ENCODE data around the gene KLHL15.
A peak's percentile ranks its signal among the peaks of the same experiment; 100 is the strongest.
"Not testable (repeated sequence)": the region's sequence is repeated elsewhere in the genome, so short reads cannot be mapped to it uniquely, and the experiment has no call there.

KLHL15 gene

GRCh38 chrX:24027086-24027485 is at the start of gene KLHL15:
KLHL15 (minus strand) TSS chrX:24027186; CDS start chrX:24006693, 20,493 bp downstream.
- Mint-ChIP-seq H3K9me3 (no peaks in the 10 kb centered on the region), H3K27me3 (no peaks in the 10 kb centered on the region), H3K4me1 (peaks cover 6% of the 10 kb centered on the region), H3K4me3 (peak within 1 kb of the TSS; percentile 78), H3K27ac (ENCODE audit: low read depth) (peak within 1 kb of the TSS; percentile 59), H3K36me3 (ENCODE audit: insufficient read depth) (peaks cover 13% of the 10 kb centered on the region)
- ATAC-seq (replicated peaks; ENCODE audit: extremely low read depth, poor library complexity, severe bottlenecking) = no peak
- DNase-seq (ENCODE audit: low spot score in 2 of 2) = no peak

GRCh38 chrX:24069877-24070276 is 42.9 kb upstream of the KLHL15 start:
- Mint-ChIP-seq H3K36me3 (ENCODE audit: insufficient read depth) (peaks cover 79% of the 10 kb centered on the region), H3K27ac (ENCODE audit: low read depth) (no peak overlapping the region), H3K4me1 (no peaks in the 10 kb centered on the region), H3K27me3 (no peaks in the 10 kb centered on the region), H3K4me3 (no peak overlapping the region), H3K9me3 (no peaks in the 10 kb centered on the region)
- DNase-seq (ENCODE audit: low spot score in 2 of 2) (no peak), ATAC-seq (replicated peaks; ENCODE audit: extremely low read depth, poor library complexity, severe bottlenecking) (no peak)

DNA sequence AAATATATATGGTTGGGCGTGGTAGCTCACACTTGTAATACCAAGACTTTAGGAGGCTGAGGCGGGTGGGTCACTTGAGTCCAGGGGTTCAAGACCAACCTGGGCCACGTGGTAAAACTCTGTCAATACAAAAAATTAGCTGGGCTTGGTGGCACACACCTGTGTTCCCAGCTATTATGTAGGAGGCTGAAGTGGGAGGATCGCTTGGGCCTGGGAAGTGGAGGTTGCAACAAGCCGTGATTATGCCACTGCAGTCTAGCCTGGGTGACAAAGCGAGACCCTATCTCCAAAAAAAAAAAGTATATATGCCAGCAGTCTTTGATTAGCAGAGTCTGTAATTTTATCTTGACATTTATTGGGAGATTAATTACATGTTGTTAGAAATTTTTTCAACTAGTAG is 36.5 kb upstream of the KLHL15 start:
- Mint-ChIP-seq H3K27ac (ENCODE audit: low read depth) (no peak overlapping the region), H3K27me3 (no peaks in the 10 kb centered on the region), H3K4me3 (no peak overlapping the region), H3K4me1 (no peaks in the 10 kb centered on the region), H3K36me3 (ENCODE audit: insufficient read depth) (peaks cover 69% of the 10 kb centered on the region), H3K9me3 (no peaks in the 10 kb centered on the region)
- DNase-seq (ENCODE audit: low spot score in 2 of 2) (no peak), ATAC-seq (replicated peaks; ENCODE audit: extremely low read depth, poor library complexity, severe bottlenecking) (no peak)

- H3K27ac Mint-ChIP-seq (ENCODE audit: low read depth) = peak overlapping the region; percentile 97
- H3K4me1 Mint-ChIP-seq = no peaks in the 10 kb centered on the region
- H3K36me3 Mint-ChIP-seq (ENCODE audit: insufficient read depth) = peaks cover 34% of the 10 kb centered on the region
- DNase-seq (ENCODE audit: low spot score in 2 of 2) = no peak
- no peaks in the 10 kb centered on the region for H3K9me3 Mint-ChIP-seq
- H3K4me3 Mint-ChIP-seq = no peak overlapping the region
- H3K27me3 Mint-ChIP-seq = no peaks in the 10 kb centered on the region
- ATAC-seq (replicated peaks; ENCODE audit: extremely low read depth, poor library complexity, severe bottlenecking) = no peak
Observed at GRCh38 chrX:24055043-24055356, 28.0 kb upstream of the KLHL15 start.

DNA sequence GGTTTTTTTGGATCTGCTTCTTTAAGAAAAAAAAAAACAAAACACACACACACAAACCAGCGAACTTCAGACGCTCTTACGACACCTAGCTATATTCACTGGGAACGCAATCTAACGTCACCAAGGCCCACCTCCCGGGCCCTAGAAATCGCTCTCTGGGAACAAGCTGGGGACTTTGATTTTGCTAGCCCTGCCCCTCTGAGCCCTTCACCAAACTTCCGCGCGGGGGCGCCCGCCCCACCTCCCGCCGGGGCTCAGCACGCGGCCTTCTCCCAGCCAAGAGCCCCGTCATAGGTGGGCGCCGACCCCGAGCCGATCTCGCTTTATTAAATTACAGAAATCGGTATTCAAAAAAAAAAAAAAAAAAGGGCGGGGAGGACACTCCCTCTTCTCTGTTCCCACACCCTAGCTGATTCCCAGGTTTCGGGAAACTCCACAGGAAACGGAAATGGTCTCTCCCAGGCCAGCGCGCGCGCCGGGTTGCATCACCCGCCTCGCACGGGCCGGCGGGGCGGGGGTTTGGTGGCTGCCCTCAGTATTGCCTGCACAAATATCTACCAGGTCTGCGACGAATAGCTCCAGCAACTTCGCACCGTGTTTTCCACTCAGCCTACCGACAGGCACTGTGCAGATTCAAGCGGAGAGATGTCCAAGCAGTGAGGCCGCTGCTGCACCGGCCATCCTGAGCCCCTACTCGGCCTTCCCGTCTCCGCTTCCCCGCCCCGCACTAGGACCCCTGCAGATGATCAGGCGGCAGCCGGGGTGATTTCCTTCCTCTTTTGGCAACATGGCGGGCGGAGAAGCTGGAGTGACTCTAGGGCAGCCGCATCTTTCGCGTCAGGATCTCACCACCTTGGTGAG is 27.4 kb upstream of the KLHL15 start, which contains the start of gene EIF2S3:
EIF2S3 (plus strand) TSS at position 775 of the 861 bp plus-strand sequence; CDS start at position 788, 13 bp downstream.
- peak within 1 kb of the TSS; percentile 97 for H3K27ac Mint-ChIP-seq (ENCODE audit: low read depth)
- H3K27me3 Mint-ChIP-seq = no peaks in the 10 kb centered on the region

DNA sequence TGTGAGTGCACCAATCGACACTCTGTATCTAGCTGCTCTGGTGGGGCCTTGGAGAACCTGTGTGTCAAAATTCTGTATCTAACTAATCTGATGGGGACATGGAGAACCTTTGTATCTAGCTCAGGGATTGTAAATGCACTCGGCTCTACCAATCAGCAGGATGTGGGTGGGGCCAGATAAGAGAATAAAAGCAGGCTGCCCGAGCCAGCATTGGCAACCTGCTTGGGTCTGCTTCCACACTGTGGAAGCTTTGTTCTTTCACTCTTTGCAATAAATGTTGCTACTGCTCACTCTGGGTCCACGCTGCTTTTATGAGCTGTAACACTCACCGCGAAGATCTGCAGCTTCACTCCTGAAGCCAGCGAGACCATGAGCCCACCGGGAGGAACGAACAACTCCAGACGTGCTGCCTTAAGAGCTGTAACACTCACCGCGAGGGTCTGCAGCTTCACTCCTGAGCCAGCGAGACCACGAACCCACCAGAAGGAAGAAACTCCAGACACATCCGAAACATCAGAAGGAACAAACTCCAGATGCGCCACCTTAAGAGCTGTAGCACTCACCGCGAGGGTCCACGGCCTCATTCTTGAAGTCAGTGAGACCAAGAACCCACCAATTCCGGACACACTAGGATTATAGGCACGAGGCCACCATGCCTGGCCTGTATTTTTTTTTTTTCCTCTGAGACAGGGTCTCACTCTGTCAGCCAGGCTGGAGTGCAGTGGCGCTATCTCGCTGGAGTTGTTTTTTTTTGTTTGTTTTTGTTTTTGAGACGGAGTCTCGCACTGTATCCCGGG is 23.7 kb upstream of the KLHL15 start:
- H3K4me3 Mint-ChIP-seq; H3K9me3 Mint-ChIP-seq; H3K27ac Mint-ChIP-seq (ENCODE audit: low read depth); H3K27me3 Mint-ChIP-seq; ATAC-seq (replicated peaks; ENCODE audit: extremely low read depth, poor library complexity, severe bottlenecking); DNase-seq (ENCODE audit: low spot score in 2 of 2); H3K4me1 Mint-ChIP-seq: not testable (repeated sequence)
- H3K36me3 Mint-ChIP-seq (ENCODE audit: insufficient read depth) = peaks cover 17% of the 10 kb centered on the region

More for the DNA sequence above, 27.4 kb upstream of the KLHL15 start, which contains the start of gene EIF2S3:
- Mint-ChIP-seq H3K4me3 (no peak within 1 kb of the TSS), H3K9me3 (no peaks in the 10 kb centered on the region), H3K36me3 (ENCODE audit: insufficient read depth) (peaks cover 31% of the 10 kb centered on the region), H3K4me1 (no peaks in the 10 kb centered on the region)
- peak; percentile 89 for ATAC-seq (replicated peaks; ENCODE audit: extremely low read depth, poor library complexity, severe bottlenecking)
- peak; percentile 65 to 86 for DNase-seq (ENCODE audit: low spot score in 2 of 2)

DNA sequence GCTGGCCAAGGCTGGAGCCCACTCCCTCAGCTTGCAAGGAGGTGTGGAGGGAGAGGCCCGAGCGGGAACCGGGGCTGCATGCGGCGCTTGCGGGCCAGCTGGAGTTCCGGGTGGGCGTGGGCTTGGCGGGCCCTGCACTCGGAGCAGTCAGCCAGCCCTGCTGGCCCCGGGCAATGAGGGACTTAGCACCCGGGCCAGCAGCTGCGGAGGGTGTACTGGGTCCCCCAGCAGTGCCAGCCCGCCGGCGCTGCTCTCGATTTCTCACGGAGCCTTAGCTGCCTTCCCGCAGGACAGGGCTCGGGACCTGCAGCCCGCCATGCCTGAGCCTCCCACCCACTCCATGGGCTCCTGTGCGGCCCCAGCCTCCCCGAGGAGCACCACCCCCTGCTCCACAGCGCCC is 22.7 kb upstream of the KLHL15 start:
- not testable (repeated sequence) for ATAC-seq (replicated peaks; ENCODE audit: extremely low read depth, poor library complexity, severe bottlenecking); DNase-seq (ENCODE audit: low spot score in 2 of 2)

GRCh38 chrX:24046060-24046459 is 19.1 kb upstream of the KLHL15 start:
- ATAC-seq (replicated peaks; ENCODE audit: extremely low read depth, poor library complexity, severe bottlenecking); H3K4me3 Mint-ChIP-seq; H3K27me3 Mint-ChIP-seq; H3K36me3 Mint-ChIP-seq (ENCODE audit: insufficient read depth); H3K4me1 Mint-ChIP-seq; DNase-seq (ENCODE audit: low spot score in 2 of 2); H3K27ac Mint-ChIP-seq (ENCODE audit: low read depth); H3K9me3 Mint-ChIP-seq: not testable (repeated sequence)

More for the DNA sequence above, 22.7 kb upstream of the KLHL15 start:
- not testable (repeated sequence) for H3K27ac Mint-ChIP-seq (ENCODE audit: low read depth); H3K4me1 Mint-ChIP-seq; H3K36me3 Mint-ChIP-seq (ENCODE audit: insufficient read depth); H3K27me3 Mint-ChIP-seq; H3K9me3 Mint-ChIP-seq; H3K4me3 Mint-ChIP-seq

DNA sequence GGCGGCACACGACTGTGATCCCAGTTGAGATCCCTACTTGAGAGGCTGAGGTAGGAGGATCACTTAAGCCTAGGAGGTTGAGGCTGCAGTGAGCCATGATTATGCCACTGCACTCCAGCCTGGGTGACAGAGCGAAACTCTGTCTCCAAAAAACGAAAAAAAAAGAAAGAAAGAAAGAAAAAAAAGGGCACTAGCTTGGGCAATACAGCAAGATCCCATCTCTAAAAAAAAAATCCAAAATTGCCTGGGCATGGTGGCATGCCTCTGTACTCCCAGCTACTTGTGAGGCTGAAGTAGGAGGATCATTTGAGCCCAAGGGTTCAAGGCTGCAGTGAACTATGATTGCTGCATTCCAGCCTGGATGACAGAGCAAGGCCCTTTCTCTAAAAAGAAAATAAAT is 10.7 kb upstream of the KLHL15 start:
- no peak overlapping the region for H3K27ac Mint-ChIP-seq (ENCODE audit: low read depth)
- H3K36me3 Mint-ChIP-seq (ENCODE audit: insufficient read depth) = no peaks in the 10 kb centered on the region
- no peaks in the 10 kb centered on the region for H3K9me3 Mint-ChIP-seq
- no peak for ATAC-seq (replicated peaks; ENCODE audit: extremely low read depth, poor library complexity, severe bottlenecking)
- no peaks in the 10 kb centered on the region for H3K27me3 Mint-ChIP-seq
- H3K4me3 Mint-ChIP-seq = no peak overlapping the region
- no peak for DNase-seq (ENCODE audit: low spot score in 2 of 2)
- no peaks in the 10 kb centered on the region for H3K4me1 Mint-ChIP-seq

GRCh38 chrX:24034485-24034884 is 7.5 kb upstream of the KLHL15 start:
- ATAC-seq (replicated peaks; ENCODE audit: extremely low read depth, poor library complexity, severe bottlenecking) (no peak), DNase-seq (ENCODE audit: low spot score in 2 of 2) (no peak)
- H3K4me1 Mint-ChIP-seq = no peaks in the 10 kb centered on the region
- no peak overlapping the region for H3K4me3 Mint-ChIP-seq
- no peaks in the 10 kb centered on the region for H3K36me3 Mint-ChIP-seq (ENCODE audit: insufficient read depth)
- H3K9me3 Mint-ChIP-seq = no peaks in the 10 kb centered on the region
- no peaks in the 10 kb centered on the region for H3K27me3 Mint-ChIP-seq
- H3K27ac Mint-ChIP-seq (ENCODE audit: low read depth) = no peak overlapping the region

- no peak for DNase-seq (ENCODE audit: low spot score in 2 of 2)
- H3K27me3 Mint-ChIP-seq = no peaks in the 10 kb centered on the region
- peaks cover 7% of the 10 kb centered on the region for H3K36me3 Mint-ChIP-seq (ENCODE audit: insufficient read depth)
- no peaks in the 10 kb centered on the region for H3K4me1 Mint-ChIP-seq
- no peak for ATAC-seq (replicated peaks; ENCODE audit: extremely low read depth, poor library complexity, severe bottlenecking)
- no peak overlapping the region for H3K27ac Mint-ChIP-seq (ENCODE audit: low read depth)
- no peaks in the 10 kb centered on the region for H3K9me3 Mint-ChIP-seq
- no peak overlapping the region for H3K4me3 Mint-ChIP-seq
Observed at GRCh38 chrX:24030597-24030996, 3.6 kb upstream of the KLHL15 start.

GRCh38 chrX:24027985-24028384 is 999 bp upstream of the KLHL15 start:
- Mint-ChIP-seq H3K4me1 (peaks cover 6% of the 10 kb centered on the region), H3K9me3 (no peaks in the 10 kb centered on the region), H3K36me3 (ENCODE audit: insufficient read depth) (peaks cover 13% of the 10 kb centered on the region), H3K27me3 (no peaks in the 10 kb centered on the region), H3K27ac (ENCODE audit: low read depth) (no peak overlapping the region), H3K4me3 (no peak overlapping the region)
- ATAC-seq (replicated peaks; ENCODE audit: extremely low read depth, poor library complexity, severe bottlenecking) = no peak
- DNase-seq (ENCODE audit: low spot score in 2 of 2) = no peak

DNA sequence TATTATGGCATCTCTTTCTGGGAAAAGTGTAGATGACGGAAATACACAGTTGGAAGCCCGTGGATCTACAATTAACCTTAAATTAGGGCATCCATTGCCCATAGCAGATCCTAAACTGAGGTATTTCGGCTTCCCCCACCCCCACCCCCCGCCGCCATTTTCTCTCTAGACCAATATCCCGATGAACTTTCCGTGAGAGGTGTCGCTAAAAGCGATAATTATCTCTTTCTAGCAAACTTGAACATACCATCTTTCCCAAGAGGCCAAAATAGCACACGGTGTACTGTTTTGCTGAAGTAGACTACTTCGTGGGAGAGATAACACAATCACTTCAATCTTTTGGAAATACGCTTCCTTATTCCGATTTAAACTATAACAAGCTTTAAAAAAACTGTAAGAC is 554 bp downstream of the KLHL15 start:
- Mint-ChIP-seq H3K27ac (ENCODE audit: low read depth) (peak overlapping the region; percentile 59), H3K9me3 (no peaks in the 10 kb centered on the region), H3K27me3 (no peaks in the 10 kb centered on the region), H3K4me1 (peaks cover 10% of the 10 kb centered on the region), H3K36me3 (ENCODE audit: insufficient read depth) (peaks cover 15% of the 10 kb centered on the region), H3K4me3 (peak overlapping the region; percentile 78)
- ATAC-seq (replicated peaks; ENCODE audit: extremely low read depth, poor library complexity, severe bottlenecking) (no peak), DNase-seq (ENCODE audit: low spot score in 2 of 2) (no peak)
